Hematopoietic multipotent progenitor cell treated with erythropoietin and hydrocortisone succinate and interleukin-3 and kit ligand, for 6 days (in vitro differentiated cells): ENCODE data around the gene RNF128.
A peak's percentile ranks its signal among the peaks of the same experiment; 100 is the strongest.
"Not testable (repeated sequence)": the region's sequence is repeated elsewhere in the genome, so short reads cannot be mapped to it uniquely, and the experiment has no call there.

Experiments used
- DNase-seq: peaks from one replicate; pipeline ENCODE4 v3.0.0-alpha.2; 2015

The RNF128 gene

DNA sequence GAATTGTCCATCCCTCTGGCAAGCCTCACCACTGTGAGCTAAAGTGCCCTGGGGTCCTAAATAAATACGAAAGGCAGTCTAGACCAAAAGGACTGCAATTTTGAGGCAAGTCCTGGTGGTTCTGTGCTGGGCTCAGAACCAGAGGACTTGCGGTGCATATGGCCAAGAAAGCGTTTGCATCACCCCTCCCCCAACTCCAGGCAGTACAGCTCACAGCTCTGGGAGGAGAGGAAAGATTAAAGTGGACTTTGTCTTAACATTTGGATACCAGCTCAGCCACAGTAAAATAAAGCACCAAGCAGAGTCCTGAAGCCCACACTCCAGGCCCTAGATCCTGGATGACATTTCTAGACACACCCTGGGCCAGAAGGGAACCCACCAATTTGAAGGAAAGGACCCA, 24.9 kb downstream of the RNF128 start:
- no peak for DNase-seq

GRCh38 chrX:106752101-106752678, 25.7 kb downstream of the RNF128 start:
- no peak for DNase-seq

DNA sequence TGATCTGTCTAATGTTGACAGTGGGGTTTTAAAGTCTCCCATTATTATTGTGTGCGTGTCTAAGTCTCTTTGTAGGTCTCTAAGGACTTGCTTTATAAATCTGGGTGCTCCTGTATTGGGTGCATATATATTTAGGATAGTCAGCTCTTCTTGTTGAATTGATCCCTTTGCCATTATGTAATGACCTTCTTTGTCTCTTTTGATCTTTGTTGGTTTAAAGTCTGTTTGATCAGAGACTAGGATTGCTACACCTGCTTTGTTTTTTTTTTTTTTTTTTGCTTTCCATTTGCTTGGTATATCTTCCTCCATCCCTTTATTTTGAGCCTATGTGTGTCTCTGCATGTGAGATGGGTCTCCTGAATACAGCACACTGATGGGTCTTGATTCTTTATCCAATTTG, 42.8 kb downstream of the RNF128 start:
- DNase-seq, result not testable (repeated sequence)

DNA sequence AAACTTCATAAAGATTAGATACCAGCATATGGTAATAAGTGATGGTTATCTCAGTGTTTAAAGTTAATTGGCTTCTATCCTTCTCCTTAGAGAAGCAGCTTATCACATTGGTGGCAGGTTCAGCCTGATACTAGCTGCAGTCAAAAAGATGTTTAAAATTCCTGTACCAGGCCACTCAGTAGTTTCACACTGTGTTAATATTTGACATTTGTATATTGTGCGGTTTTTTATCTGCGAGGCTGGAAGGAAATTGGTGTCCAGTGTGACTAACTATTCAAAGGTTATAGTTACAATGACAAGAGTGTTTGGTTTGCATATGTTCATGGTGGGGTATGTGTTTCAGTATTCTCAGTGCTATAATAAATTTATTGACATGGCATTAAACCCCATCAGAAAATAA, 48.5 kb downstream of the RNF128 start:
- DNase-seq, result no peak

GRCh38 chrX:106780264-106780663, 53.8 kb downstream of the RNF128 start:
- no peak for DNase-seq

DNA sequence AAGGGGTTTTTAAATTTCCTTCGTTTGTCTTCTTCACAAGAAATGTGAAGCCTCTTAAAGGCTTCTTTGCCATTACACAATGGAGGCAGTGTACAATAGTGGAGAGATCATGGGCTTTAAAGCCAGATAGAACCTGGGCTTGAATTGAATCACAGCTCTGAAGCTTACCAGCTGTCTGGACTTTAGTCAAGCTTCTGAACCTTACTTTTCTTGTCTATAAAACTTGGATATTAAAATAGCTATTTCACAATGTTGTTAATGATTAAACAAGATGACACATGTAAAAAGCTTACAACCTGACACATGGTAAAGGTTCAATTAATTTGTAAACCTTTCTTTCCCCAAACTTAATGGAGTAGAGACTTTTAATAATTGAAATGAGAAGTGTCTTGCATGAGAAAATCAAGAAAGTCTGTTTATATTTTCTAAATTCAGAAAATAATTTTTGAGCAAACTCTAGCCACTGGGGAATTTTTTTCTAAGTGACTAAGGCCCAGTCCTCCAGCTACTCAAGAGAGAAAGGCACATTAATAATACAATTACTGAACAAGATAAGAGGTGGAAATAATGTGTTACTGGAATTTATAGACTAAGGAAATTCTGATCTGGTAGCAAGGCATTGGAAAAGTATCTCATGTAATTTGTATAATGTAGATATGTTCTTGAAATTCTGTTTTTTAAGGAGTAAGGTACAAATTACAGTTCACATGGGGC, 54.3 kb downstream of the RNF128 start:
- DNase-seq, result no peak

GRCh38 chrX:106783716-106784115, 57.2 kb downstream of the RNF128 start:
- no peak for DNase-seq

GRCh38 chrX:106791495-106791894, 65.0 kb downstream of the RNF128 start:
- DNase-seq, result peak; percentile 33

DNA sequence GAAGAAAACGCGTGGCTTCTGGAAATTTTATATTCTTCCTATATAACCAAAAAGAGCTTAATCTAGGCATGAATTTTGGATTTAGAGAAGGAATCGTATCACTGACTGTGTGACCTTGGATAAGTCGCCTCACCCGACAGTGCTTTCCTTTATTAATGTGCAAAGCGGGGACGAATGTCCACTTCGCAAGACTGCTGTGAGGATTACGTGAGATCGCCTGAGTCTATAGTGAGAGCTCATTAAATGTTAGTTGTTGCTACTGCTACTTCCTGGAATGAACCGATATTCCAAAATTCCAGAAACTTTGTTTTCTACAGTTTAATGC, 75.5 kb downstream of the RNF128 start:
- DNase-seq, result peak; percentile 22

- DNase-seq, result peak; percentile 88
Measured at GRCh38 chrX:106802388-106803275, 76.1 kb downstream of the RNF128 start, which contains the start of gene TBC1D8B. TBC1D8B (plus strand) TSS chrX:106802673; CDS start chrX:106802854, 181 bp downstream.

DNA sequence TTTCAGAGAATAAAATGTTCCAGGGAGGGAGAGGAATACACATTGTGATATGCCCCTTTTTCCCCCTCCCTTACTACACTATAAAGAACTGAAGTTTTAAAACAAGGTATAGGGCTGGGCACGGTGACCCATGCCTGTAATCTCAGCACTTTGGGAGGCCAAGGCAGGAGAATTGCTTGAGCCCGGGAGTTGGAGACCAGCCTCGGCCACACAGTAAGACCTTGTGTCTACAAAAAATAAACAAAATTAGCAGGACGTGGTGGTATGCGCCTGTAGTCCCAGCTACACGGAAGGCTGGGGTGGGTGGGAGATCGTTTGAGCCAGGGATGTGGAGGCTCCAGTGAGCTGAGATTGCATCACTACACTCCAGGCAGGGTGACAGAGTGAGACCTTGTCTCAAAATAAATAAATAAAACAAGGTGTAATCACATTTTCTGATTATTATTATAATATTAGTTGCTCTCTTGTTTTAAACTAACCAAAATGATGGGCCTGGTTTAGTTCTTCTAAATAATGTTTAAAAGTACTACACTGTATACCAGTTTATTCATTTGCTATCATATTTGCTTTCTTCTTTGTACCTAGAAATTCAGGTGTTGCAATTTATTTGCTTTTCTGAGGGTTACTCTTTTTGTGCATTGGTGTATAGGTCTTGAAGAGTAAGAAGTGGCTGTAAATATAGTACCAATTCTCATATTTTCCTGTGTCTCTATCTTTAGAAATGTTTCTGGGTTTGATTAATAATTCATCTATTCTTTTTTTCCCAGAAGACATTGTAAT, 84.8 kb downstream of the RNF128 start:
- no peak for DNase-seq

DNA sequence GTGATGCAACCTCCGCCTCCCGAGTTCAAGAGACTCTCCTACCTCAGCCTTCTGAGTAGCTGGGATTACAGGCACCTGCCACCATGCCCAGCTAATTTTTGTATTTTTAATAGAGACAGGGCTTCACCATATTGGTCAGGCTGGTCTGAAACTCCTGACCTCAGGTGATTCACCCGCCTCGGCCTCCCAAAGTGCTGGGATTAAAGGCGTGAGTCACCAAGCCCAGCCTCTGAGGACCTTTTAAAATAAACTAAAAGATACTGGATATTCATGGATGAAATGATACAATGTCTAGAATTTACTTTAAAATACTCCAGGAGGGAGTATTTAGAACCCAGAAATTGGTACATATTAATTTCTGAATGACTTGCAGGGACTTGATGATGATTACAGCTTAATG, 86.4 kb downstream of the RNF128 start:
- DNase-seq, result not testable (repeated sequence)

DNA sequence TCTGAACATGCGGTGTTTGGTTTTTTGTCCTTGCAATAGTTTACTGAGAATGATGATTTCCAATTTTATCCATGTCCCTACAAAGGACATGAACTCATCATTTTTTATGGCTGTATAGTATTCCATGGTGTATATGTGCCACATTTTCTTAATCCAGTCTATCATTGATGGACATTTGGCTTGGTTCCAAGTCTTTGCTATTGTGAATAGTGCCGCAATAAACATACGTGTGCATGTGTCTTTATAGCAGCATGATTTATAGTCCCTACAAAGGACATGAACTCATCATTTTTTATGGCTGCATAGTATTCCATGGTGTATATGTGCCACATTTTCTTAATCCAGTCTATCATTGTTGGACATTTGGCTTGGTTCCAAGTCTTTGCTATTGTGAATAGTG, 87.6 kb downstream of the RNF128 start:
- DNase-seq, result not testable (repeated sequence)
